ENCODE data around the gene P2RY2.
A peak's percentile ranks its signal among the peaks of the same experiment; 100 is the strongest.
"Not testable (repeated sequence)": the region's sequence is repeated elsewhere in the genome, so short reads cannot be mapped to it uniquely, and the experiment has no call there.

P2RY2 gene

GRCh38 chr11:73229896-73230875 is 12.1 kb downstream of the P2RY2 start:
- DNase-seq: no peak

- DNase-seq: no peak
Observed at GRCh38 chr11:73230931-73231330, 12.8 kb downstream of the P2RY2 start.

GRCh38 chr11:73232487-73232886 is 14.4 kb downstream of the P2RY2 start:
- not testable (repeated sequence) for DNase-seq

GRCh38 chr11:73233211-73233610 is 15.1 kb downstream of the P2RY2 start:
- DNase-seq: no peak

- no peak for DNase-seq
Observed at GRCh38 chr11:73233692-73234470, 15.8 kb downstream of the P2RY2 start.

- DNase-seq: no peak
Observed at GRCh38 chr11:73234471-73235181, 16.5 kb downstream of the P2RY2 start.

- no peak for DNase-seq
Observed at GRCh38 chr11:73235236-73235786, 17.2 kb downstream of the P2RY2 start.

- no peak for DNase-seq
Observed at GRCh38 chr11:73236205-73236765, 18.2 kb downstream of the P2RY2 start.

- DNase-seq: peak; percentile 73
Observed at GRCh38 chr11:73236854-73237253, 18.8 kb downstream of the P2RY2 start.

- DNase-seq: no peak
Observed at GRCh38 chr11:73237471-73238290, 19.6 kb downstream of the P2RY2 start.

GRCh38 chr11:73239111-73239521 is 21.0 kb downstream of the P2RY2 start:
- no peak for DNase-seq

- no peak for DNase-seq
Observed at GRCh38 chr11:73239571-73240189, 21.6 kb downstream of the P2RY2 start.

GRCh38 chr11:73240190-73240781 is 22.2 kb downstream of the P2RY2 start:
- no peak for DNase-seq

GRCh38 chr11:73241300-73241699 is 23.2 kb downstream of the P2RY2 start:
- no peak for DNase-seq

- peak; percentile 58 for DNase-seq
Observed at GRCh38 chr11:73242251-73243092, 24.4 kb downstream of the P2RY2 start.

- DNase-seq: no peak
Observed at GRCh38 chr11:73243093-73243485, 25.0 kb downstream of the P2RY2 start.

GRCh38 chr11:73244589-73245240 is 26.6 kb downstream of the P2RY2 start:
- DNase-seq: no peak

GRCh38 chr11:73245461-73245860 is 27.4 kb downstream of the P2RY2 start:
- no peak for DNase-seq

- no peak for DNase-seq
Observed at GRCh38 chr11:73246303-73246702, 28.2 kb downstream of the P2RY2 start.
